K562 (cell line): ENCODE results near the gene FBLN2. TPM values are rescaled to one million over a fixed set of nuclear protein-coding genes. Genes with fewer than 3 reads are reported as not detected.

Experiments used
- EGR1 ChIP-seq: fragments of 450-650 bp; conservative IDR thresholded peaks from 2 replicates; pipeline ENCODE4 v1.6.1; 2017; ENCODE audit warnings: mild to moderate bottlenecking
- IRF1 ChIP-seq: sonication (generic); formaldehyde crosslinking; IDR thresholded peaks from 2 replicates; pipeline ENCODE4 v1.8.0; 2022; ENCODE audit warnings: missing genetic modification reagents, mild to moderate bottlenecking, borderline replicate concordance
- MEF2A ChIP-seq: IDR thresholded peaks from 2 replicates; pipeline ENCODE4 v1.6.1; 2011; ENCODE audit warnings: low read depth, mild to moderate bottlenecking, low read length, moderate library complexity; ENCODE audit not compliant: control insufficient read depth
- SMAD4 ChIP-seq: fragments of 250-450 bp; sonication (Bioruptor Pico); conservative IDR thresholded peaks from 2 replicates; pipeline ENCODE4 v1.8.0; 2021; ENCODE audit warnings: inconsistent platforms, mild to moderate bottlenecking, moderate library complexity
- TCF3 ChIP-seq: sonication (generic); formaldehyde crosslinking; IDR thresholded peaks from 2 replicates; pipeline ENCODE4 v1.4.0; 2020; ENCODE audit warnings: mild to moderate bottlenecking, missing genetic modification reagents
- VEZF1 ChIP-seq: fragments of 200-800 bp; sonication (Bioruptor generic); IDR thresholded peaks from 2 replicates; pipeline ENCODE4 v1.6.1; 2017; ENCODE audit warnings: missing genetic modification characterization, missing compliant biosample characterization
- ZNF324 ChIP-seq: fragments of 250-450 bp; sonication (Bioruptor Pico); IDR thresholded peaks from 2 replicates; pipeline ENCODE4 v1.4.0; 2020; ENCODE audit warnings: mild to moderate bottlenecking
- polyA plus RNA-seq, 8 experiments: library from polyadenylated mRNA; depleted of rRNA in 4 of 8; stranded (reverse) in 5 of 8; unstranded in 3 of 8; fragments of >200 nt; fragmentation: Nextera tagmentation in 2 of 8; fragmentation: Illumina TruSeq in 1 of 8; extraction: Ambion mirVana in 2 of 8; extraction: Trizol in 1 of 8; gene quantifications; 2 replicates each; pipeline versions ENCODE4 v1.2.1 to v1.2.3, GENCODE V29; 2011 to 2014; ENCODE audit warnings: inconsistent platforms in 1 of 8, missing spikeins in 1 of 8
- total RNA-seq, 7 experiments: library from RNA; depleted of rRNA in 6 of 7; stranded (reverse); fragments of >200 nt in 6 of 7; fragmentation: Illumina TruSeq in 2 of 7; extraction: Trizol in 2 of 7; gene quantifications; 2 replicates each; pipeline versions ENCODE4 v1.2.1 to v1.2.3, GENCODE V29; 2011 to 2021; ENCODE audit warnings: low replicate concordance in 1 of 7
- TF ChIP-seq, protein P1 (sequence below): fragments of 250-450 bp; sonication (Bioruptor Pico); IDR thresholded peaks from 2 replicates; pipeline ENCODE4 v1.4.0; 2020
- TF ChIP-seq, protein P2 (sequence below): sonication (generic); formaldehyde crosslinking; IDR thresholded peaks from 2 replicates; pipeline ENCODE4 v1.5.0; 2020; ENCODE audit warnings: missing genetic modification reagents

Gene FBLN2
- total and polyA plus RNA-seq, 9 of the 15 experiments (the other 6 are each of a cell fraction or from before 2014, with no cell fraction given): 0.03 to 0.10 (median 0.04) TPM; not detected in 6

DNA sequence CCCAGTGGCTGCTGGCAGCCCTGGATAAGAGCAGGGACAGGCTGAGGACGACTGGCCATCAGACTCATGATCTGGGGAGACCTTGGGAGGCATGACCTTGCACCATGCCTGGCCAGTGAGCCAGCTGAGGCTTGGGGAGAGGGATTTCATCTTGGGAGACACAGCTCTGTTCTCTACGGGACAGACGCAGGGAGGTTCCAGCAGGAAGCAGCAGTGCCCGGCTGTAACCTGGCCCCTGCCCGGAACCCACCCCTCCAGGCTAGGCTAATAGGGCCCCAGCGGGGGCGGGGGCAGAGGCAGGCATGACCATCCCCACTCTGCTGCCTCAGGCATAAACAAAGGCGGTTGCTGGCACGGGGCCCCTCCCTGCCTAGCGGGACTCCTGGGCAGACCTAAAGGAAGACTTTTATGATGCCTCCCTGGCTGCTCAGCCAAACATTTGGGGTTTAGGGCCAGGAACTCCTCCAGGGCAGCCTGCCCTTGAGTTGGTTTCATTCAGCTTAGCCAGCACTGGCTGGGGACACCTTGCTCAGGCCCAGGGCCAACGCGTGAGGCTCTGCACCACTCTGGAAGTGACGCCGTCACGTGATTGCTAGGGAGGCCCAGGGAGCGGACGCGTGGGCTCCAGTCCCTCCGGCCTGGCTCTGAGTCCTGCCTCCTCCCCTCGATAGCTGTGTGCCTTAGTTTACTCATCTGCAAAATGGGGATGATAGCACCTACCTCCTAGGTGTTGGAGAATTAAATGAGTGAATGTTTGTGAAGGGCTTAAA lies 41.2 kb upstream of the FBLN2 start (continued):
- TF ChIP-seq SMAD4 (no peak), MEF2A (no peak), VEZF1 (CRISPR knock-in tag) (no peak), TCF3 (CRISPR knock-in tag) (no peak), IRF1 (no peak), ZNF324 (CRISPR knock-in tag) (no peak), EGR1 (0 out of 2 replicates have a peak, but pooled peaks have one; percentile 3)
- TF ChIP-seq, protein P1, sequence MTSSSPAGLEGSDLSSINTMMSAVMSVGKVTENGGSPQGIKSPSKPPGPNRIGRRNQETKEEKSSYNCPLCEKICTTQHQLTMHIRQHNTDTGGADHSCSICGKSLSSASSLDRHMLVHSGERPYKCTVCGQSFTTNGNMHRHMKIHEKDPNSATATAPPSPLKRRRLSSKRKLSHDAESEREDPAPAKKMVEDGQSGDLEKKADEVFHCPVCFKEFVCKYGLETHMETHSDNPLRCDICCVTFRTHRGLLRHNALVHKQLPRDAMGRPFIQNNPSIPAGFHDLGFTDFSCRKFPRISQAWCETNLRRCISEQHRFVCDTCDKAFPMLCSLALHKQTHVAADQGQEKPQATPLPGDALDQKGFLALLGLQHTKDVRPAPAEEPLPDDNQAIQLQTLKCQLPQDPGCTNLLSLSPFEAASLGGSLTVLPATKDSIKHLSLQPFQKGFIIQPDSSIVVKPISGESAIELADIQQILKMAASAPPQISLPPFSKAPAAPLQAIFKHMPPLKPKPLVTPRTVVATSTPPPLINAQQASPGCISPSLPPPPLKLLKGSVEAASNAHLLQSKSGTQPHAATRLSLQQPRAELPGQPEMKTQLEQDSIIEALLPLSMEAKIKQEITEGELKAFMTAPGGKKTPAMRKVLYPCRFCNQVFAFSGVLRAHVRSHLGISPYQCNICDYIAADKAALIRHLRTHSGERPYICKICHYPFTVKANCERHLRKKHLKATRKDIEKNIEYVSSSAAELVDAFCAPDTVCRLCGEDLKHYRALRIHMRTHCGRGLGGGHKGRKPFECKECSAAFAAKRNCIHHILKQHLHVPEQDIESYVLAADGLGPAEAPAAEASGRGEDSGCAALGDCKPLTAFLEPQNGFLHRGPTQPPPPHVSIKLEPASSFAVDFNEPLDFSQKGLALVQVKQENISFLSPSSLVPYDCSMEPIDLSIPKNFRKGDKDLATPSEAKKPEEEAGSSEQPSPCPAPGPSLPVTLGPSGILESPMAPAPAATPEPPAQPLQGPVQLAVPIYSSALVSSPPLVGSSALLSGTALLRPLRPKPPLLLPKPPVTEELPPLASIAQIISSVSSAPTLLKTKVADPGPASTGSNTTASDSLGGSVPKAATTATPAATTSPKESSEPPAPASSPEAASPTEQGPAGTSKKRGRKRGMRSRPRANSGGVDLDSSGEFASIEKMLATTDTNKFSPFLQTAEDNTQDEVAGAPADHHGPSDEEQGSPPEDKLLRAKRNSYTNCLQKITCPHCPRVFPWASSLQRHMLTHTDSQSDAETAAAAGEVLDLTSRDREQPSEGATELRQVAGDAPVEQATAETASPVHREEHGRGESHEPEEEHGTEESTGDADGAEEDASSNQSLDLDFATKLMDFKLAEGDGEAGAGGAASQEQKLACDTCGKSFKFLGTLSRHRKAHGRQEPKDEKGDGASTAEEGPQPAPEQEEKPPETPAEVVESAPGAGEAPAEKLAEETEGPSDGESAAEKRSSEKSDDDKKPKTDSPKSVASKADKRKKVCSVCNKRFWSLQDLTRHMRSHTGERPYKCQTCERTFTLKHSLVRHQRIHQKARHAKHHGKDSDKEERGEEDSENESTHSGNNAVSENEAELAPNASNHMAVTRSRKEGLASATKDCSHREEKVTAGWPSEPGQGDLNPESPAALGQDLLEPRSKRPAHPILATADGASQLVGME (CRISPR knock-in tag): no peak
- TF ChIP-seq, protein P2, sequence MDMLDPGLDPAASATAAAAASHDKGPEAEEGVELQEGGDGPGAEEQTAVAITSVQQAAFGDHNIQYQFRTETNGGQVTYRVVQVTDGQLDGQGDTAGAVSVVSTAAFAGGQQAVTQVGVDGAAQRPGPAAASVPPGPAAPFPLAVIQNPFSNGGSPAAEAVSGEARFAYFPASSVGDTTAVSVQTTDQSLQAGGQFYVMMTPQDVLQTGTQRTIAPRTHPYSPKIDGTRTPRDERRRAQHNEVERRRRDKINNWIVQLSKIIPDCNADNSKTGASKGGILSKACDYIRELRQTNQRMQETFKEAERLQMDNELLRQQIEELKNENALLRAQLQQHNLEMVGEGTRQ (CRISPR knock-in tag): peak; percentile 78
